Measurements from ENCODE around the gene CMIP. TPM values are rescaled to one million over a fixed set of nuclear protein-coding genes. Genes with fewer than 3 reads are reported as not detected.

Gene CMIP
- total RNA-seq, 1 donor from 2014 or later: 72.7 TPM

DNA sequence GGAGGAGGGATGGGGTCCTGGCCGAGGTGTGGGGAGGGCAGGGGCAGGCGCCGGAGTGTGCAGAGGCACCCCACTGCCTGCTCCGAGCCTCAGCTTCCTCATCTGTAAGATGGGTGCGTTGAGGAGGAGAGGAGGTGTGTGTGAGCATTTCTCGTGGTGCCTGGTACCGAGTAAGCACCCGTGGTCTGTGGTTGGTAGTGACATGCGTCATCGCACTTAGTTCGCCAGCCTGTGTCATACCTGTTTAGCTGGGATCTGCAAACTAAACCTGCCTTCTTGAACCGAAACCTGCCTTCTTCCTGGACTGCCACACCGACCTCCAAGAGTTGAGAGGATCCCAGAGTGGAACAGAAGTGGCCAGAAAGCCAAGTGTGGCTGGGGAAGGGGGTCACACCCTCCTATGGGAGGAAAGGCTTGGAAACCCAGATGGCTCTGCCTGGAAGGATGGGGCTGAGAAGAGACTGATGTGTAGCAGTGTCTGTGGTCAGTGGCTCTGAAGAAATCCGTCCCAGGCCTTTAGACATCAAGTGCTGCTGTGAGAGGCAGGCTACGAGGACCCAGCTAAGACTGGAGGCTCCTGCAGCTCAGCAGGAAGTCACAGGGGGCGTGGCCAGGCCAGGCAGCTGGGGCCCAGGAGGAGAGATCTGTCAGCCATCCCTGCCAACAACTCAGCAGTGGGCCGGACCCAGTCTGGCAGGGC, 171.9 kb downstream of the CMIP start:
- ATAC-seq (peak; percentile 63), DNase-seq (ENCODE audit: low spot score) (no peak)
- intact Hi-C loops (cut with DNase I): no loop called here

DNA sequence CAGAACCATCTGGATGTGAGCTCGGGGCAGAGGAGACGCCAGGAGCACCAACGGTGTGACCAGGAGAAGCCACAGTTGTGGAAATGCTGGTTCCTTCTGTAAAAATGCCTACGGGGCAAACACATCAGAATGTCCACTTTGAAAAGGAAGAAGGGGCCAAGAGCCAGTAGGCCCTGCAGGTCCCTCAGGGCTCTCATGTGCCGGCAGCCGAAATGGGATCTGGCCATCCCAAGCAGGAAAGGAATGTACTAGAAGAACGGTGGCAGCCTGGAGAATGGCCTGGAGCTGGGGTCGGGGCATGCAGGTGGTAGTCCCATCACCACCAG, 172.4 kb downstream of the CMIP start:
- intact Hi-C loops (cut with DNase I): no loop called here
- DNase-seq (ENCODE audit: low spot score): no peak
- ATAC-seq: no peak

DNA sequence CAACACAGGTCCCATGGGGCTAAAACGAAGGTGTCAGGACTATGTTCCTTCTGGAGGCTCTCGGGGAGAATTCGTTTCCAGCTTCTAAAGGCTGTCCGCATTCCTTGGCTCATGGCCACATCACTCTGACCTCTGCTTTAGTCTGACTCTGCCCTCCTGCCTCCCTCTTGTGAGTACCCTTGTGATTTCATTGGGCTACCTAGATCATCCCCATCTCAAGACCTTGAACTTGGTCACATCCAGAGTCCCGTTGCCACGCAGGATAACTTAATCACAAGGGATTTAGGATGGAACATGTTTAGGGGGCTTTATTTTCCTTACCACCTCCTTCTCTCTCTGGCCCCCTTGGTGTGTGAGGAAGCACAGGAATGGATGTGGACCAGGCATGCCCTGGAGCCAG, 173.6 kb downstream of the CMIP start:
- intact Hi-C loops (cut with DNase I): no loop called here
- no peak for ATAC-seq

DNA sequence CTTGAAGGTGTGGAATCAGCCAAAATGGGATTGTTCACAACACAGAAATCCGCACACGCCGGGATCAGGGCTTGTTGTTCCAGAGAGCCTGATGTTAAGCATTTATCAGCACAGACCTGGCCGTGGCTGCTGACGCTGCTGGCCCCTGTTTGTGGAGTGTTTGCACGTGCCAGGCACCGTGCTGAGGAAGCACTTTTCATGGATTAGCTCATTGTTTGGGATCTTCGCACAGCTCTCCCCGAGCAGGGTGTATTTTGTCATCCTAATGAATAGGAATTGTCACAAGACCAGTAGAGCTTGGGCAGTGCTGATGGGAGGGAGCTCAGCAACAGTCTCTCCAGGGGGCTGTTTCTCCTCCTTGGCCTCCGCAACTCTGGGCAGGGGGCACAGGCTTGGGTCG, 174.1 kb downstream of the CMIP start:
- intact Hi-C loops (cut with DNase I): no loop called here
- DNase-seq (ENCODE audit: low spot score): no peak
- ATAC-seq: no peak

More for the DNA sequence above, 173.6 kb downstream of the CMIP start:
- no peak for DNase-seq (ENCODE audit: low spot score)

DNA sequence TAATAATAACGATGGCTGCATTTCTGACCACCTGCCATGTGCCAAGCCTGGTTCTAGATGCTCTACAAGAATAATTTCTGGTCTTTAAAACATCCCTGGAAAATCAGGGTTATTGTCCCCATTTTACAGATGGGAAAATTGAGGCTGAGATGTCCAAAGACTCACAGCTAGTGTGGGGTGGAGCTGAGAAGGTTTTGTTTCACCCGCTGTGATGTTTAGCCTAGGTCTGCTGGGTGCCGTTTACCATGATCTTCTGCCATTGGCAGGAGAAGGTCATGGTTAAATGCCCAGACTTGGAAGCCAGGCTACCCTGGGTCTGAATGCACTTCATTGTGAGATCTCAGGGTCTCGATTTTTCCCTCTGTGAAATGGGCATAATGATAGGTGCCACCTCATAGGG, 175.4 kb downstream of the CMIP start:
- ATAC-seq (no peak), DNase-seq (ENCODE audit: low spot score) (no peak)
- intact Hi-C loops (cut with DNase I): loop anchor here (10.0 kb wide), 1 partner anchor 105 kb away; no protein-coding TSS in a partner anchor

DNA sequence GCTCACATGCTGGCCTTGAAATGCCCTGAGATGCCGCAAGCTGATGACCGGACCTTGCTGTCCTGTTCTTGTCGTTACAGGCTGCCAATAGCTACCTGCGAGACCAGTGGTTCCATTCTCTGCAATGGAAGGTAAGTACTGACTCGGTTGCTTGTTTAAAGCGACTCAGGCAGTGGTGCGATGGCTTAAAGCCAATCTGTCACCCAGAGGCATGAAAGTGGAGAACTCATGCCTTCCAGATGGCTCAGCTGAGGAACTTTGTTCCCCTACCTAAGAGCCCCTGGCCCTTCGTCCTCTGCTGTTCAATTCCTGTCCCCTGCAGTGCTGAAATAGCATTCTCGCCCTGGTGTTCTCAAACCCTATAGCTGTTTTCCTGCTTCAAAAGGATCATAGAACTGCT, 176.2 kb downstream of the CMIP start:
- ATAC-seq: no peak
- intact Hi-C loops (cut with DNase I): loop anchor here (10.0 kb wide), 1 partner anchor 104 kb away; no protein-coding TSS in a partner anchor
- DNase-seq (ENCODE audit: low spot score): no peak

DNA sequence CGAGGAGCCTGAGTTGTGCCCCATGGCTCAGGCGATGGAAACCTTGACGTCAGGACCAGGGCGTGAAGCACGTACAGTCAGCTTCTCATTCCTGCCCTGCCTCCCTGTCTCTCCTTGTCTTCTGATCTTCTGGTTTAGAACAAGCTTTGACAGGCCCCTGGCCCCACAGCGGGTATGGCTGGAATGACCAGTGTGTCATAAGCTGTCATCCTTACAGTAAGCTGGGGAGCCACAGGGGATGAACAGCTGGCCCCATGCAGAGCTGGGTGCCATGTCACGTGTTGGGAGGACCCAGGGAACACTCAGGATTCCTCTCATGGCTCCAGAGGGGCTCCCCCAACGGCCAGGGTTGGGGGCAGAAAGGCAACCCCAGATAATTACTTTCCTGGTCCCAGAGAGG, 176.9 kb downstream of the CMIP start:
- intact Hi-C loops (cut with DNase I): loop anchor here (10.0 kb wide), 1 partner anchor 103 kb away; no protein-coding TSS in a partner anchor
- ATAC-seq (no peak), DNase-seq (ENCODE audit: low spot score) (no peak)

DNA sequence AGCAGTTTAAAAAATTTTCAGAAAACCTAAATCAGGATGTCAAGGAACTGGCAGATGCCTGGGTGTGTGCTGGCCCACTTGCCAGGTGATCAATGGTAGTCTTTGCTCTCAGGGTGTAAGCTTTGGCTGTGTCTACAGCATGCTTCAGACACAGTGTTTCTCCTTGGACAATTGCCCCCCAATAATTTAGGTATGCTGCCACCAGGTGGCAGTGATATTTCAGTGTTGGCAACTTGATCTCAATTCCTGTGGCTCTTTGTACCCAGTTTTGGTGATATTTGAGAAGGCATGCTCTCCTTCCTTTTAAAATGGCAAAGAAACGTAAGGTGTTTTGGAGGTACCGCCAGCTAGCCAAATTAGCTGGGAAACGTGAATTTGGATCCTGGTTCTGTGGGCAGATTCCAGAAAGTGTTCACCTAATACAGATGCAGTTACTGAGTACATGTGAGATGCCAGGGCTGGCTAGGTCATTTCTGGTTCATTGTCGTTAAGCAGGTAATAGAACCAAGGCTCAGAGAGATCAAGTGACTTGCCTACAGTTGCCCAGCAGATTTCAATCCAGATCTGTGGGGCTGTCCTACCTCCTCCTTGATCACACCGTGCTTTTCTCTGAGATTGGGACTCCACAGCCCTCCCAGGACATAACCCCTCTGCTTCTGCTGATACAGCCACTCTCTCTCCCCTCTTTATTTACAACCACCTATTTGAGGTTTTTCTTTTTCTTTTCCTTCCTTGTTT, 178.9 kb downstream of the CMIP start:
- peak; percentile 38 for ATAC-seq
- intact Hi-C loops (cut with DNase I): loop anchor here (10.0 kb wide), 1 partner anchor 101 kb away; no protein-coding TSS in a partner anchor
- DNase-seq (ENCODE audit: low spot score): no peak

DNA sequence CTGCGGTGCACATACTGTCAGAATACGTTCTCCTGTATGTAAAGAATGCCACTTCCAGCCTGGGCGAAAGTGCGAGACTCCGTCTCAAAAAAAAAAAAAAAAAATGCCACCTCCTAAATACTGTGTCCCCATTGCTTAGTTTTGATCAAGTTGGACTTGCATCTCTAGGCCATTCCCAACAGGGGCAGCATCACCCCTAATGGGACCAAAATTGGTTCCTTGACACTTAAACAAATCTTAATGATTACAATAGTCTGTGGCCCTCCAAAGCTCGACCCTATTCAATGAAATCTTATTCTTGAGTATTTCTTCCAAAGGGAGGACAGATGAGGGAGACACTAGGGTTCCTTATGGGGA, 179.8 kb downstream of the CMIP start:
- ATAC-seq (no peak), DNase-seq (ENCODE audit: low spot score) (no peak)
- intact Hi-C loops (cut with DNase I): loop anchor here (10.0 kb wide), 1 partner anchor 100 kb away; no protein-coding TSS in a partner anchor

DNA sequence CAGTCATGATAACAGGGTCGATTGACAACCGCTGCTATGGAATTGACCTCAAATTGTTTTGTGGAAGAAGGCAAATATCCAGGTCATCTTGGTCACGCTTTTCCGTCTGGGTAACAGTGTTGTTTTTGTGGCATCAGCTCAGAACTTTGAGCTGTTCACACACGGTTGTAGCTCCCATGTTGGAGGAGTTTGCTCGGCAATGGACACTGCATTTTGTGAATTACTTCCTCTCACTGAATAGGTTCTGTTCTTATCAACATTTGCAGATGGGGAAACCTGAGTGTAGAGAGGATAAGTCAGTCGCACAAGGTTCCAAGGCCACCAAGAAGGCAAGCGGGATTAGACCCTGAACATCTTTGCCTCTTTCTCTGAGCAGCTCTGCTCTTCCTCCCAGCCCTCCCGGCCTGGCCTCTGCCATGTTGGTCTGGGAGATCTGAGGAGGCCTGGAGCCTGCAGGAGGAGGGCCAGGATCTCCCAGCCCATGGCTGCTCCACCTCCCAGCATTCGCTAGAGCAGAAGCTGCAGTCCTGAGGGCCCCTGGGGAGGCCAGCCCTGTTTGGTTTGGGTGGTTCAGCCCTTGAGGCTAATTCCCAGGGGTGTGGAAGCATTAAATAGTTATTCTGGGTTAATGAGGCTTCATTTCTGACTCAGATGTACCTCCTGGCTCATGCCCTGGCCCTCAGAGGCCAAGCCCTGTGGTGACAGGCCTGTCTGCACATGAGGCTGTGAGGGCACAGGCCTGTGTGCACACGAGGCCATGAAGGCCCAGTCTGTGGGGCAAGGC, 180.3 kb downstream of the CMIP start:
- ATAC-seq: peak; percentile 20
- intact Hi-C loops (cut with DNase I): loop anchor here (10.0 kb wide), 1 partner anchor 100 kb away; no protein-coding TSS in a partner anchor
- no peak for DNase-seq (ENCODE audit: low spot score)

DNA sequence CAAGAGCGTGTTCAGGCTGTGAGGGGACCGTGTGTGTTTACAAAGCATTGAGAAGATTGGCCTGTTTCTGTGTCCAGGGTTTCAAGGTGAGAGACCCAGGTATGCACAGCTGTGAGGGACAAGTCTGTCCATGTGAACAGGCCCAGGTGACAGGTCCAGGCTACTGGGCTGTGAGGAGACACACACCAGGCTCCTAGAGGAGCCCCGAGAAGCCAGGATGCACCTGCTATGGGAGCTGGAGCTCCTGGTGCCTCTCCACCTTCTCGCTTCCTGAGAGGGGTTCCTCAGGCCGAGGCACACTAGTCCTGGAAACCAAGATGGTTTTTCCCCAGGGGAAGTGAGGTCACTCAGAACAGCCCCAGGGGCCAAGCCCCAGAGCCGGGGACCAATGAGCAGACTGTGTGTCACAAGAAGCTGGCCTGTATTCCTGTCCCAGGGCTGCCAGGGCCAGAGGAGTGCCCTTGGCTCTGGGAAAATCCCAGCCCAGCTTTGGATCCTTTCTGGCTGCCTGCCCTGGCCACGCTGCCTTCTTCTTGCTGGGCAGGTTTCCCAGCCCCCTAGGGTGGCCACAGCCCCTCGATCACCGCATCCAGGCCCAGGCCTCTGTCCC, 181.0 kb downstream of the CMIP start:
- no peak for DNase-seq (ENCODE audit: low spot score)
- intact Hi-C loops (cut with DNase I): loop anchor here (10.0 kb wide), 1 partner anchor 99 kb away; no protein-coding TSS in a partner anchor
- peak; percentile 31 for ATAC-seq

DNA sequence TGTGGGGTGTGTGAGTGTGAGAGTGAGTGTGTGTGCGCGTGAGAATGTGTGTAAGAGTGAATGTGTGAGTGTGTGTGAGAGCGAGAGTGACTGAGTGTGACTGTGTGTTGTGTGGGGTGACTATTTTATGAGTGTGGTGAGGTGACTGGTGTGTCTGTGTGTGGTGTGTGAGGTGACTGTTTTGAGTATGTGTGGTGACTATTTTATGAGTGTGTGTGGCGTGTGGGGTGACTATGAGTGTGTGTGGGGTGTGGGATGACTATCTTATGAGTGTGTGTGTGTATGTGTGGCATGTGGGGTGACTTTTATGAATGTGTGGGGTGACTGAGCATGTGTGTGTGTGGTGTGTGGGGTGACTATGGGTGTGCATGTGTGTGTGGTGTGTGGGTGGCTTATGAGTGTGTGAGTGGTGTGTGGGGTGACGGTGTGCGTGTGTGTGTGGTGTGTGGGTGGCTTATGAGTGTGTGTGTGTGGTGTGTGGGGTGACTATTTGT, 181.6 kb downstream of the CMIP start:
- no peak for DNase-seq (ENCODE audit: low spot score)
- intact Hi-C loops (cut with DNase I): loop anchor here (10.0 kb wide), 1 partner anchor 99 kb away; no protein-coding TSS in a partner anchor
- no peak for ATAC-seq

DNA sequence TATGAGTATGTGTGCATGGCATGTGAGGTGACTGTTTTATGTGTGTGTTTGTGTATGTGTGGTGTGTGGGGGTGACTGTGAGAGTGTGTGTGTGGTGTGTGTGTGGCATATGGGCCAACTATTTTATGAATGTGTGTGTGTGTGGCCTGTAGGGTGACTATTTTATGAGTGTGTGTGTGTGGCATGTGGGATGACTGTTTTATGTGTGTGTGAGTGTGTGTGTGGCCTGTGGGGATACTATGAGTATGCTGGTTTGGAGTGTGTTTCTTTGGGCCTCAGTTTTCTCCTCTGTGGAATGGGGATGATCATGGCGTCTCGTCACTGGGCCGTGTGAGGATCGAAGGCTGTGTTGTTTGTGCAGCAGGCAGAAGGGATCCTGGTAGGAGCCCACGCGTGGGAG, 182.4 kb downstream of the CMIP start:
- intact Hi-C loops (cut with DNase I): loop anchor here (10.0 kb wide), 1 partner anchor 98 kb away; no protein-coding TSS in a partner anchor
- DNase-seq (ENCODE audit: low spot score) (no peak), ATAC-seq (no peak)

DNA sequence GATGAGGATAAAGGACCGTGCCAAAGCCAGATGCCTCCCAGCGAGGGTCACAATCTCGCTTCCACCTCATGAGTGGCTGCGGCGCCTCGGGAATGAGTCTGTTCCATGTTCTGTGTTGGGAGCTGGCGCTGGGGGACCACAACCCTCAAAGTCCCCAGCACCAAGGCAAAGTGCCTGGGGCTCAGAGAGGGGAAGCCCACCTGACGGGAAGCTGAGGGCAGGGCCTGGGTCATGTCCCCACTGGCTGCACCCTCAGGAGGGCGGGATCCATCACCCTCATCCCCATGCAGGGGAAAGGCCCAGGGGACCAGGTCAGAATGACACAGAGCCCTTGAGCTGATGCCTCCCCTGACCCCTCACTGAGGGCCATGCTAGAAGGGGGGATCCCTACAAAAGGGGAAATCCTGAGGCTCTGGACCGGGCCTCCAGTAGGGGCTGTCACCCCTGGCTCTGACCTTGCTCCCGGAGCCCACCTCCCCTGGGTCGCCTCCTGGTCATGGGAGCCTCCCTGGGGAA, 183.2 kb downstream of the CMIP start:
- DNase-seq (ENCODE audit: low spot score) (no peak), ATAC-seq (no peak)
- intact Hi-C loops (cut with DNase I): loop anchor here (10.0 kb wide), 1 partner anchor 97 kb away; no protein-coding TSS in a partner anchor

DNA sequence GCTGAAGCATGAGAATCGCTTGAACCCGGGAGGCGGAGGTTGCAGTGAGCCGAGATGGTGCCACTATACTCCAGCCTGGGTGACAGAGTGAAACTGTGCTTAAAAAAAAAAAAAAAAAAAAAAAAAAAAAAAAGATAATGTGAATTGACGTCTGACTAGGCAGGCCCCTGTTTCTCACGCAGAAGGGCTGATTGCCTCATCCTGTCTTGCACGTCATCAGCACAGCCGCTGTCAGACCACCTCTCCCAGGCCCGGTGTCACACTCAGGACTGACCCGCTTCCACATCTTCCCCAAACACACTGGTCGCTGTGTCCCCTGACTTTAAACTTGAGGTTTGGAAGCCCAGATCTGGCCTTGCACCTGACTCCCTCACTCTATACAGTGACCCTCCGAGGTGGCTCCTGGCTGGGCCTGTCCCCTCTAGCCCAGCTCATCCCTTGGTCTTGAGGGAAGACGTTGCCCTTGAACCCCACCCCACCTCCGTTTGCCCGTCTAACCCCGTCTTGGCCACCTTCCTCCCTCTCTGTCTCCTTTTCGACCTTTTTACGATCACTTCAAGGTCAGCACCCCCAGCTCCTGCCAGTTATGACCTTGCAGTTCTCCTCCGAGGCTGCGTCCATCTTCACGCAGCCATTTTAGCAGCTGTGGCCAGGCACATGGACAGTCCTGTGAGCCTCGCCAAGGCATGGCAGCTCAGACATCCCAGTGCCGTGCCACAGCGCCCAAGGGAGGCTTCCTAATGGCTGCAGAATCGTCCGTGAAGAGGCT, 184.6 kb downstream of the CMIP start:
- ATAC-seq: no peak
- no peak for DNase-seq (ENCODE audit: low spot score)
- intact Hi-C loops (cut with DNase I): loop anchor here (10.0 kb wide), 1 partner anchor 96 kb away; no protein-coding TSS in a partner anchor

DNA sequence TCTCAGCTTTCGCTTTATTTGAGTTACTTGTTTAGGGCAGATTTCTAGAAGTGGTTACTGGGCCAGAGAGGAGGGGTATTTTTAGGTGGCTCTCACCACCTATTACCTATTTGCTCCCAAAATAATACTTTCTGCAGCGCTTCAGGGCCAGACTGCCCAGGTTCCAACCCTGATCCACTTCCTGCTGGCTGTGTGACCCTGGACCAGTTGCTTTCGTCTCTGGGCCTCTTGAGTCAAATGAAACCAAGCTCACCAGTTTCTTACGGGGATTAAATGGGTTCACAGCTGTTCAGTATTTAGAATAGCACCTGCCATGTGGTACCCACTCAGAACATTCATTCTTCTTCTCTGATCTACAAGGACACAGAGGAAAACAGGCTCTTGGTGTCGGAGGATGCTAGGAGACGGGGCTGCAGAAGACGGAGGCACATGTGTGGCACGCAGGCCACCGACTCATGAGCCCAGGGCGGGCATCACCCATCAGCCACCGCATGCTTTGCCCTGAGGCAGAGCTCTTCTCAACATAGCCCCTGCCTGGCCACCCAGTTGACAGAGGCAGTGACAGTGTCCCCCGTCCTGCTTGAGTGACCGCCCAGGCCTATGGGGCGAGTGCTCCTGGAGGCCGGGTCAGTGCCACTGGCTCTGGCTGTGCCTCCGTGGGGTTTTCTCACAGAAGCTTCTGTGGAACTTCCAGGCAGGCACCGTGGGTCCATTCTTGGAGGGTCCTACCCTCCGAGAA, 185.5 kb downstream of the CMIP start:
- no peak for DNase-seq (ENCODE audit: low spot score)
- intact Hi-C loops (cut with DNase I): loop anchor here (10.0 kb wide), 1 partner anchor 95 kb away; no protein-coding TSS in a partner anchor
- ATAC-seq: no peak

DNA sequence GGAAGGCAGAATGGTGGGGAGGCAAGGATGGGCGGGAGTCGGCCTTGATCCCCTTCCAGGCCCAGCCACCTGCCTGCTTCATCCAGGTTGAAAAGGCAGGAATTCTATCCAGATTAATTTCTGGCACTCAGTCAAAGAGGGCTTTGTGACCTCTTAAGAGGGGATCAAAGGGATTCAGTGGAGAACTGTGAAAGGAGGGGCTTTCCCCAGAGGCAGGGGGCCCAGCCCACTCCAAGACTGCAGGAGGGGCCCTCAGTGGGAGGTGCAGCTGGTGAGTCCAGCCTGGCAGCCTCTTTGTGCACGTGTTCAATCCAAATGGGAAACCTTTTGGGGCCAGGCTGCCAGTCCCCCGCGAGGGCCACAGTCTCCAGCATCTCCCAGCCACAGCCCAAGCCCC, 186.0 kb downstream of the CMIP start:
- intact Hi-C loops (cut with DNase I): no loop called here
- ATAC-seq (no peak), DNase-seq (ENCODE audit: low spot score) (no peak)
